ENCODE results near the gene CPM. TPM values are rescaled to one million over a fixed set of nuclear protein-coding genes. Genes with fewer than 3 reads are reported as not detected.

CPM gene
- total RNA-seq, 4 donors from 2014 or later = 11.7 to 45.4 (median 33.9) TPM

- Histone ChIP-seq H3K9me3 (no peaks in the 10 kb centered on the region), H3K27me3 (no peaks in the 10 kb centered on the region), H3K4me1 (no peaks in the 10 kb centered on the region), H3K4me3 (no peak overlapping the region), H3K36me3 (no peaks in the 10 kb centered on the region), H3K27ac (no peak overlapping the region)
- TF ChIP-seq CTCF (IDR thresholded peaks at IDR 0.05) = no peak
- TF ChIP-seq POLR2A (IDR thresholded peaks at IDR 0.05) = no peak
- DNase-seq = no peak
Observed at GRCh38 chr12:68883151-68883550, 49.8 kb downstream of the CPM start.

- no peaks in the 10 kb centered on the region for H3K27me3 ChIP-seq
- H3K27ac ChIP-seq = no peak overlapping the region
- no peaks in the 10 kb centered on the region for H3K9me3 ChIP-seq
- no peak for DNase-seq
- no peak overlapping the region for H3K4me3 ChIP-seq
- H3K36me3 ChIP-seq = no peaks in the 10 kb centered on the region
- no peak for TF ChIP-seq CTCF (IDR thresholded peaks at IDR 0.05)
- no peak for TF ChIP-seq POLR2A (IDR thresholded peaks at IDR 0.05)
- no peaks in the 10 kb centered on the region for H3K4me1 ChIP-seq
Observed at GRCh38 chr12:68882251-68882964, 50.6 kb downstream of the CPM start.

- Histone ChIP-seq H3K27ac (no peak overlapping the region), H3K27me3 (no peaks in the 10 kb centered on the region), H3K4me1 (no peaks in the 10 kb centered on the region), H3K4me3 (no peak overlapping the region), H3K36me3 (no peaks in the 10 kb centered on the region), H3K9me3 (no peaks in the 10 kb centered on the region)
- no peak for DNase-seq
- TF ChIP-seq CTCF (IDR thresholded peaks at IDR 0.05) (no peak), POLR2A (IDR thresholded peaks at IDR 0.05) (no peak)
Observed at GRCh38 chr12:68880660-68881325, 52.2 kb downstream of the CPM start.

- no peaks in the 10 kb centered on the region for H3K4me1 ChIP-seq
- TF ChIP-seq POLR2A (IDR thresholded peaks at IDR 0.05) (no peak), CTCF (IDR thresholded peaks at IDR 0.05) (no peak)
- H3K4me3 ChIP-seq = no peak overlapping the region
- H3K36me3 ChIP-seq = no peaks in the 10 kb centered on the region
- no peaks in the 10 kb centered on the region for H3K27me3 ChIP-seq
- no peak for DNase-seq
- H3K9me3 ChIP-seq = no peaks in the 10 kb centered on the region
- H3K27ac ChIP-seq = no peak overlapping the region
Observed at GRCh38 chr12:68878846-68879245, 54.1 kb downstream of the CPM start.

GRCh38 chr12:68878283-68878682 lies 54.7 kb downstream of the CPM start:
- DNase-seq = no peak
- H3K9me3 ChIP-seq = no peaks in the 10 kb centered on the region
- no peaks in the 10 kb centered on the region for H3K4me1 ChIP-seq
- H3K36me3 ChIP-seq = no peaks in the 10 kb centered on the region
- no peak overlapping the region for H3K27ac ChIP-seq
- no peak overlapping the region for H3K4me3 ChIP-seq
- H3K27me3 ChIP-seq = no peaks in the 10 kb centered on the region
- no peak for TF ChIP-seq POLR2A (IDR thresholded peaks at IDR 0.05)
- no peak for TF ChIP-seq CTCF (IDR thresholded peaks at IDR 0.05)

All from Peyer's patch (tissue), 4 donors.